Fibroblast of skin of back (primary cell): ENCODE results near the gene BAZ1B.
"Not testable (repeated sequence)": the region's sequence is repeated elsewhere in the genome, so short reads cannot be mapped to it uniquely, and the experiment has no call there.

Experiments used
- DNase-seq: peaks from one replicate; pipeline ENCODE4 v3.0.0-alpha.2; 2013

BAZ1B gene

DNA sequence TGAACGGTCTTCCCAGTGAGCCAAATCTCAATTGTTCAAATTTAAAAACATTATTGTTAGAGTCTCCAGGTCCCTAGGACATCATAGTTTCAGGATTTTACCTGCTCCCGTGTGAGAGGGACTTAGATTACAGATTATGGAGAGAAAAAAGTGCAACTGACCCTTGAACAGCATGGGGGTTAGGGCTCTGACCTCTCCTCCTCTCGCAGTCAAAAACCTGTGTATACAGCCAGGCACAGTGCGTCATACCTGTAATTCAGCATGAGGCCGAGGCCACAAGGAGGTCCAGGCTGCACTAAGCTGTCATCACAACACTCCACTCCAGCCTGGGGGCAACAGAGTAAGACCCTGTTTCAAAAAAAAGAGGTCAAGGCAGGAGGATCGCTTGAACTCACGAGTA, 25.5 kb downstream of the BAZ1B start:
- no peak for DNase-seq

DNA sequence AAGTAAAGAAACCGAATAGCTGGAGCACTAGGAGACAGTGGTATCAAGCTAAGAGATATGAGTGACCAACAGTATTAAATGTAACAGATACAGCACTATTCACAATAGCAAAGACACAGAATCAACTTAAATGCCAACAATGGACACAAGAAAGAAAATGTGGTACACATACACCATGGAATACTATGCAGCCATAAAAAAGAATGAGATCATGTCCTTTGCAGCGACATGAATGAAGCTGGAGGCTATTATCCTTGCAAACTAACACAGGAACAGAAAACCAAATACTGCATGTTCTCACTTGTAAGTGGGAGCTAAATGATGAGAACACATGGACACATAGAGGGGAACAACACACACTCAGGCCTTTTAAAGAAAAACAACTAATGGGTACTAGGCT, 26.6 kb downstream of the BAZ1B start:
- DNase-seq = not testable (repeated sequence)

DNA sequence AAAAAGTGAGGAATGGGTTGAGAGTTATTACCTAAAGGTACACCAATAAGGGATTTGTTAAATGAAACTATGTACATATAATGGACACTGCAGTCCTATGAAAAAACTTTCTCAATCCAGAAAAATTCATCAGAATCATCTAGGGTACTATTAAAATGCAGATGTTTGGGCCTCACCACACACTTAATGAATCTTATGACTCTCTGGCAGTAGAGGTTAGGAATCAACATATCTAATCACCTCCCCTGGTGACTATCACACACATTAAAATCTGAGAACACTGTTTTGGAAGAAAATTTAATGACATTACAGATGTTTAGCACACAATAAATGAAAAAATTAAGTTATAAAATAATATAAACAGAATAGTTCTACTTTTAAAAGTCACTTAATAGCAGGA, 32.1 kb downstream of the BAZ1B start:
- DNase-seq = no peak

DNA sequence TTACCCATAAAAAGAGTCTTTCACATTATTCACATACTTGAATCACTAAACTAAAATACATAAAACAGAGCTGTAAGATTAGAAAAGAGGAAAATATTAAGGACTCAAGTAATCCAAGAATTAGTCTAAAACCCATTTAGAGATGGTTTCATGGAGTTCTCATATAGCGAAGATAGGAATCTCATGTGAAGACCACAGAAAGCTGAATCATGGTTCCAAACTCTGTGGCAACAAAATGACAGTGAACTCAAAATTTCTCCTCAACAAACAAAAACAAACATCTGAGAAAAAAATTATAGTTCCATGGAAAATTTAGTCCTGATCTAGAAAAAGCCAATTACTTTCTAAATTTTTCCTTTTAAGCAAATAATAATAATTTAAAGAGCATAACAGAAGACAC, 34.6 kb downstream of the BAZ1B start:
- DNase-seq = no peak

DNA sequence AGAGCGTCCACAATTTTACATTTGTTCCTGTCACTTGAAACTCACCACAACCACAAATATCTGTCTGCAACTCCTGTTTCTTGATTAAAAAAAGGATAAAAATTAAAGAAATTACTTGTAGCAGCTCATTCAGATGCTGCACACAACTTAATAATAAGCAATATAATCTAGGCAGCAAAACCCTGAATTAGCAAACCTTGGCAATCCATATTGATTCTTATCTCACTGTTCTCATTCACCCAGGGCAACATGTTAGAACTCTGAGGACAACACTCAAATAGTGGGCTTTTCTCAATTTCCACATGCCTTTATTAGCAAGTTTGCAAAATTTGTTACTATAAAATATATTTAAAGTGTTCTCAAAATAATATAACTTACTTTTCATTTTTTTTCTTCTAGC, 38.9 kb downstream of the BAZ1B start:
- no peak for DNase-seq

DNA sequence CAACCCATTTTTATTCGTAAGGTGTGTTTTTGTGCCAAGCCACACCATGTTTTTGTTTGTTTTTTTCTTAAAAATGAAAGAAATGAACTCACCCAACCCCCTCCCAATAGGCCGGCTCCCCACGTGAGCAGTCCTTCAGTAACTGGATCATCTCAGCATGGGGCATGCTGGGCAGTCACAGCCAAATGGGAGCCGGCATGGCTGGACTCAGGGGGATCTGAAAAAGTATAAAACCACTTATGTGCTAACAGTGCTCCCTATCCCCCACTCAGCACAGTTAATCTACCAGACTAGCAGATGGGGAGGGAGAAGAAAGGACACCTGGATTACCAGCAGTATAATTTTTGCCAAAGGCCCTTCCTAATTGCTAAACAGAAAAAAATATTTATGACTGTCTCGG, 39.3 kb downstream of the BAZ1B start:
- DNase-seq = no peak

DNA sequence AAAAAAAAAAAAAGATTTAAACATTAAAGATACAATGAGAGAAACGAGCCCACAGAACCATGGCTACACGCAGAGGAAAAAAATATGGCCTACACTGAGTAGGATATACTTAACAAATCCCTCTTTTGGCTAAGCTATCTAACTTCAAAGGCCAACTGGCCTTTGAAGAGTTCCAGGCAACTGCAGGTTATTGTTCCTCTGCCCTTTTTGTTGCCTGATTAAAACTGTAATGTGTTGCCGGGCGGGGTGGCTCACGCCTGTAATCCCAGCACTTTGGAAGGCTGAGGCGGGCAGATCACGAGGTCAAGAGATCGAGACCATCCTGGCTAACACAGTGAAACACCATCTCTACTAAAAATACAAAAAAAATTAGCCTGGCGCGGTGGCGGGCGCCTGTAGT, 40.6 kb downstream of the BAZ1B start:
- not testable (repeated sequence) for DNase-seq

DNA sequence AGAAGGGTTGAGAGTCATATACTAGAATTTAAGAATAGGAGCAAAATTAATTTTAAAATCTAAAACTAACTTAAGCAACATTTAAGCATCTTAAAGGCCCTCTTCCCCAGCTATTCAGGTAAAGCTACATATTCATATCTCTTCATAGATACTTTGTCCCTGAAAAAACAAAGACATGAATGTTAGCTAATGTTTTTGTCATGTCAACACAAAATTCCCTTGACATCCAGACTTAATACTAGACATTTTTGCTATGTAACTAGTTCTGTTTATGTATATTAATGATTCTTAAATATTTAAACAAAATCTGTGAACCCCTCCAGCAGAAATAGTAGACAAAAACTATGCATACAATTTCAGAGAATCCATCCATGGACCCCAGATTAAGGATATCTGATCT, 43.5 kb downstream of the BAZ1B start:
- no peak for DNase-seq

DNA sequence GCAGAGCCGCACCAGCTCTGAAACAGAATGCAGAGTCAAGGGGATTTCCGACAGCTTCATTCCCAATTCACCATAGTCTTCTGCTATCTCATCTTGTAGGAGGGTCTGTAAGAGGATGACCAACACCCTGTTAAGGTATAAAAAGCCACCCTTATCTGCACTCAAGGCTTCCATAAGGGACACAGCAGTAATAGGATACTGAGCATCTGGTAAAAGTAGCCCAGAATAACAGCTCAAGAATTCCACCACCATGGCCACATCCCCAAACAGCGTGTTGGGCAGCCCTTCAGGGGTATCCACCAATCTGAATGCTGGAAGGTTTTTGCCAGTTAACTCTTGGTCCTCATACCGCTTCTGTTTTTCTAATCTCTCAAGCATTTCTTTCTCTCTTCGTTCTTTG, 44.7 kb downstream of the BAZ1B start:
- DNase-seq = no peak

DNA sequence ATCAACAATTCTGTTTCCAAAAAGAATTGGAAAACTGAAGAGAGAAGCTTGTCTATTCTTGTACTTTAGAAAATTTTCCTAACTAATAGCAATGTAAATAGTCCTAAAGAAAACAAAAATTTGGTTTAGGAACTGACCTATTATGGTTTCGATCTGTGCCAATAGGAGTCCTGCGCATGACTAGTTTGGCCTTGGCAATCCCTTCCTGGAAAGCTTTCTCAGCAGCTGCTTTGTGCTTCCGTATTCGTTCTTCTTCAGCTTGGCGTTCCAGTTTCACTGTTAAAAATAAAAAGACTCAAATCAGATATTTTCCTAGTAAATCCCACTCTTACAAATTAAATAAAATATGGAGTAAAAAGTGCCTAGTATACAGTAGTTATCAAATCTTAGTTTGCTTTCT, 51.9 kb downstream of the BAZ1B start:
- no peak for DNase-seq

DNA sequence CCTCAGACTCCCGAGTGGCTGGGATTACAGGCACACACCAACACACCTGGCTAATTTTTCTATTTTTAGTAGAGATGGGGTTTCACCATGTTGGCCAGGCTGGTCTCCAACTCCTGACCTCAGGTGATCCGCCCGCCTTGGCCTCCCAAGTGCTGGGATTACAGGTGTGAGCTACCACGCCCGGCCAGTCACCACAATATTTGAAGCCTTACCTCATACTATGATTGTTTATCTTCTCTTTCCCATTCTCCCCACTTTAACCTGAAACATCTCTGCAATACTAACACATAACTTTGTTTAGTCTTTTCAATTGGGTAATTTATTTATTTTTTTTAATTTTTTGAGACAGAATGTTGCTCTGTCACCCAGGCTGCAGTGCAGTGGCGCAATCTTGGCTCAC, 55.0 kb downstream of the BAZ1B start:
- DNase-seq = not testable (repeated sequence)

DNA sequence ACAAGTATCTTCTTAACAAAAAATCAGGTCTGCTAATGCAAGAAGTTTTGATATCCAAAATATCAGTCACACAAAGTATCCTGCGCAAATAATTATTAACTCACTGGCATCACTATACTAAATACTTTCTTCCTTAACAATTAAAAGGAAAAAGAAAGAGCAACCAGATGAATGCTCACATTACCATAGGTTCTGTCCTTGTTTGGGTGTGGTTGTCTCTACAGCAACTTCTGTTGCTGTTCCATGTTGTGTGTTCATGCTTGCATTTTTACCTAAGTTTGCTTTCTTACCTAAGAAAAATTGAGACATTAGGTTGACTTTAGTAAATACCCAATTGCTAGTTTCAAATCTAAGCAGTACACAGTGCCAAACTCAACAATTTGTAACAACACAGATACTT, 56.0 kb downstream of the BAZ1B start:
- DNase-seq = no peak

DNA sequence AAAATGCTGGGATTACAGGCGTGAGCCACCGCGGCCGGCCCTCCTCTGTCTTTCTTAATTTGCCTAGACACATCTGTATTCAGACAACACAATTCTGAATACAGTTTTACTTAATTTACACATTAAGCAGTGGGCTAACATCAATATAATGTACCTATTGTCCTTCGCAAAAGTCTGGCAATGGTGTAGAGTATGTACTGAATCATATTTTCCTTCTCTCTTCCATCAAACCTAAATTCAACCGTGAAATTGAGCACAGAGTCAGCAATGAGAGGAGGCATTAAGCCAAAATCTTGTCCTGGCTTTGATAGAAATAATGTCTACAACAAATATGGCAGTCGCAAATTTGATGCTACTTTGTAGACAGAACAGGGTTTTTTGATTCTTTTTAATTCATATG, 58.1 kb downstream of the BAZ1B start:
- no peak for DNase-seq

DNA sequence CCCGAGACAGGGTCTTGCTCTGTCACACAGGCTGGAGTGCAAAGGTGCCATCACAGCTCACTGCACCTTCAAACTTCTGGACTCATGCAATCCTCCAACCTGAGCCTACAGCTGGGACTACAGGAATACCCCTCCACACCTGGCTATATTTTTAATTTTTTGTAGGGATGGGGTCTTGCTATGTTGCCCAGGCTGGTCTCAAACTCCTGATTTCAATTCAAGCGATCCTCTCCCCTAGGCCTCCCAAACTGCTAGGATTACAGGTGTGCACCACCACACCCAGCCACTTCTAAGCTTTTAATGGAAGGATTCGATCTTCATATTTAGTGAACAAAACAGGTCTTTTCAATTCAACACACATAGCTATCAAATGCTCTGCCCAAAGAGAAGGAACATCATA, 58.8 kb downstream of the BAZ1B start:
- no peak for DNase-seq

DNA sequence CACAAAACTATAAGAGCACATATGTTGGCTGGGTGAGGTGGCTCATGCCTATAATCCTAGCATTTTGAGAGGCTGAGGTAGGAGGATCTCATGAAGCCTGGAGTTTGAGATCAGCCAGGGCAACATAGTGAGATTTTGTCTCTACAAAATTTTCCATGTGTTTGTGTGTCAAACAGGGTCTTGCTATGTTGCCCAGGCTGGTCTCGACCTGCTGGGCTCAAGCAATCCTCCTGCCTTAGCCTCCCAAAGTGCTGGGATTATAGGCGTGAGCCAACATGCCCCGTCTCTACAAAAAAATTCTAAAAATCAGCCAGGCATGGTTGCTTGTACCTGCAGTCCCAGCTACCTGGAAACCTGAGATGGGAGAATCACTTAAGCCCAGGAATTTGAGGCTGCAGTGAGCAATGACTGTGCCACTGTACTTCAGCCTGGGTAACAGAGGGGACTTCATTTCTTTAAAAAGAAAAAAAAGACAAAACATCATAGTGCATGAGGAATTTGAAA, 60.3 kb downstream of the BAZ1B start:
- DNase-seq = no peak

DNA sequence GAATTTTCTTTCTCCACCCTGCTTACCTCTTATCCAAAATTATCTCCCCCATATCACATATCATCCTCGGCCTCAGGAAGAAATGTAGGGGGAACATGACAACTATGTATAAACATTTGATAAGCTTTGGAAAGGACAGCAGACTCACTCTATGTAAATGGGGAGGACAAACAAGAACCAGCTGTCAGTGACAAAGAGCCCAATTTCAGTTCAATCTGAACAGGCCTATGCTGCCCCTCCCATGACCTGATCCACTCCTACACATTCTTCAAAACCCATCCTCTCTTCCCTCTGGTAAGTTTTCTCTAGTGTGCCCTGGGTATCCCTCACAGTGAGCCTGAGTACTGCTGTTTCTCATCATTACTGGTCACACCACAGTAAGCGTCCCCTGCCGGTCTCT, 67.7 kb downstream of the BAZ1B start:
- DNase-seq = no peak

DNA sequence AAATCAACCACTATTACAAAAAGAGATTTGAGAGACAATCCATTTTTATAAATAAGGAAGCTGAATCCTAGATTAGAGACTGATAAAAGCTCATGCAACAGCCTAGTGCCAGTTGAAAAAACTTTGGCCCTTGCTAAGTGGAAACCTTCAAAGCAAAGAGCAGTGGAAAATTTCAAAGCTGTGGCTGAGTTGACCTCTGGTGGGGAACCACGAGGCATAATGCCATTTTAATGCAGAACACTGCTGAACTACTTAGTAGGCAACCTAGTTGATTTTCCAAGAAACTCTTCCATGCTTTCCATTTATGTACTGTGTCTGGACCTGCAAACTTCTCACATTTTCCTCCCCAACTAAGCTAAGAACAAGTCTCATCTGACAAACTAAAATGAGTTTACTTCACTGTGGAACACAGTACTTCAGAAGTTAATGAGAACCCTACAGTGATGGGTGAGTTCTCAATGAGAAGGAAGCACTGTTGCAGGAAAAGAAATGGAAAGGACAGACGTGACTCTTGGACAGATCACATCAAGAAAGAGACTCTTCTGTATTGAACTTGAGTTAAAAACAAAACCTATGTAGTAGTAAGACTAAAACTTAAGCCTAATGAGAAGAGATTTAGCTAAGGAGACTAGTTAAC, 69.0 kb downstream of the BAZ1B start:
- DNase-seq = no peak

DNA sequence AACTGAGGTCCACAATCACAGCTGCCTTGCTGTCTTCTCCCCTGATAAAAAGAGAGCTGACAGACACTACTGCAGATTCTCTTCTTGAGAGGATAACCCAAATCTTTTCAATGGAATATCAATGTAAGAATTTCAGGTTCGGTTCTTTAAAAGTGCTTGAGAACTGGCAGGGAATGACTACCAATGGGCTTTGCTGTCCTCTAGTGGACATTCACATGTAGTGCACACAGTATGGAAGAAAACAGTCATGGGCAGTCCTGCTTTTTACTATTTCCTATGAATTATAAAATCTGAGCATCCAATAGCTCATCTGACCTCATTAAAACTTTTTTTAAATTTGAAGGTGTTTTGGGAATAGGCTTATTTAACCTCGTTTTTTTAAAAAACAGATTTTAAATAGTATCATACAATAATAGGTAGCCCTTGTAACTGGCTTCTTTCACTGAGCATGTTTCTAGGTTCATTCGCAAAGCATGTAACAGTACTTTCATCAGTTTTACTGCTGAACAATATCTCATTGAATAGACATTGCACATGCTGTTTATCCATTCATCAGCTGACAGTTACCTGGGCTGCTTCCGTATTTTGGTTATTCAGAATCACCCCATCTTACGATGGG, 70.2 kb downstream of the BAZ1B start:
- peak; percentile 56 for DNase-seq

DNA sequence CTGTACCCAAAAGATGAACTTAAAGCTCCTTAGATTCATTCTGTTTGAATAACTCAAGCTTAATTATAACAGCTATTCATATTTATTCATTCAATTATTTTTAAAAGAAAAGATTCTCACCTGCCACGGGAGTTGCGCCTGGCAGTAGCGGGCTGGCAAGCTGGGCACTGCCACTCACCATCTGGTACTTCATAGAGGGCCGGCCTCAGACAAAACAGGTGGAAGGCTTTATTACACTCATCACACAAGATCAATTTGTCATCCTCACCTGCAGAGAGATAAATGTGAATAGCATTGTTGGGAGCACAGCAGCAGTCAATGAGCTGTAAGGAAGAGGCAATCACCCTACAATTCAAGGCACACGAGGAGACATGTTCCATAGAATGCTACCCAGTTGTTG, 72.7 kb downstream of the BAZ1B start:
- no peak for DNase-seq

DNA sequence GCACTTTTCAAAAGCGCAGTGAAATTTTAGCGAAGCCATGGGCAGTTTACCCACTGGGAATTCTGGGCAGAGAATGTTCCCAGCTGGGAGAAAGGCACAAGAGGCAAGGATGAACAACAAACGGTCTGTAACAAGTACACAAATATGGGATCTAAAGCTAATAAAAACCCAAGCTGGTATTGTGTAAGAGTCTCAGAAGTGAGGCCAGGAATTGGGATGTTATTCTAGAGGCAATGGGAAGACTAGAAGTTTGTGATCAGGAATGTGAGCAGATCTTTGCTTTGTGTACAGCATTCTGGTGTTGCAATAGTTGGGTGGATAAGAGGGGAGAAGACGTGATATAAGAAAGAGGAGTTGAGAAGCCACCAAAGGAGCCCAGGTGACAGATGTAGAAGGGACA, 73.5 kb downstream of the BAZ1B start:
- no peak for DNase-seq

DNA sequence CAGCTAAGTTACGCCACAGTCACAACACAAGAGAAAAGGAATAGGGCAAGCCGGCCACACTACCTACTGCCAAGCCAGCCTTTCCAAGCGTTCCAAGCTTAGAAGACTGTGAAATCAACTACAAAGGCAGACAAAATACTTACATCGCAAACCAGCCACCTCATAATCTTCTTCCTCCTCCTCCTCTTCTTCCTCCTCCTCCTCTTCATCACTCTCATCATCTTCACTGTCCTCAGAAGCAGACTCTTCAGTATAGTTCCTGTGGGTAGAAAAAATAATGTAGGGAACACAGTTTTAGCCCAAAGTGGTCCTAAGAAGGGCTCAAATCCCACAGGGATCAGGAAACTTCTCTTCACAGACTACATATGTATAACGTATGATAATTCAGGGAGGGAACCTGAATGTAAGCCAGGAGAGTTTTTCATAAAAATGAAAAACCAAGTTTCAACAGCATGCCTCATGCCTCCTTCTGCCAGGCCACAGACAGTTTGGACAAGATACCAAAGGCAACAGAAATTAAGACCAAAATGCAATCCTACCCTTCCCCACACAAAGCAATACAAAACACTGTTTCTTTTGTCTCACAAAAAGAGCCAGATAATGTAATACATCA, 74.9 kb downstream of the BAZ1B start:
- no peak for DNase-seq

DNA sequence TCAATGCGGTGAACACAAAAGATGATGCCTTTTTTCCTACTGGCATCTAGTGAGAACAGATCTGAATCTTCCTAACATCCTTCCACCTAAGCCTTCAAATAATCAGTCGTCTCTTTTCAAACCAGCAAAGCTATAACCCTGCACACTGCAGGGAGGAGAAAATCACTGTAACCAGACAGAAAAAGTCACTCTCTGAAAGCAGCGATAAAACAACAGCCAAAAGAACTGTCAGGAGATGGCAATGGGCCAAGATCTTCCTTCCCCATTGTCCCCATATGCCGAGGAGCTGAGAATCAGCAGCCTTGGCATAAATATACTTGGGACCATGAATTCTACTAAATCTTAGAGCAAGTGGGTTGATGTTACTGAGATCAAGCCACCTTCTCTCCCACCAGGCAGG, 75.4 kb downstream of the BAZ1B start:
- DNase-seq = no peak

DNA sequence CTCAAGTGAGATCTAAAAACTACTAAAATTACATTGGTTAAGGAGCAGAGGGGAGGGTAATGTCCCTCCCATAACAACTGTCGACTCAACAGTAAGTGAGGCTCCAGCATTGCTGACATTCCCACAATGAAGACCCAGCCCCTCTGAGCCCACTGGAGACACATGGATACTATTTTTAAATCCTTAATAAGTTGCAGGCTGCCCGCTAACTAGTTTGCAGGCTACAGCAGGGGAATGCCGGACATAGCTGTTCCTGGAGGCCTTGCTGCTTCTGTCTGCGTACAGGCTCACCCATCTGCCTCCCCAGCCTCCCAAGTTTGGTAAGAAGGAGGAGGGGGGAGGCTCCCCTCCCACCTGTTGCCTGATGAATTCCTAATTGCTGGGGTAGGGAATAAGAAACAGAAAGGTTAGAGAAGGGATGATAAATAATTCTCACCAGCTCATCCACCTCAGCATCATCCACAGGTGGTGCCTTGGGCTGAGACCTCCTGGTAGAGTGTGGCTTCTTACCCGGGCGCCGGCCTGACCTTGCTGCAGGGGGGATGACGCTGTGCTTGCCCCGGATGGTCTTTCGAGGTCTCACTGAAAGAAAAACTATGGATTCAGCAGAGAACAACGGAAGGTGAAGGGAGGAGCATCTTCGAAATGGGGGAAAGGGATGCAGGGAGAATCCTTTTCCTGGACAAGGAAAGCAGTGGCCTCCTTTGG, 78.4 kb downstream of the BAZ1B start:
- DNase-seq = peak; percentile 27
